Fibroblast of mammary gland (primary cell): ENCODE measurements around the gene ULK4.
"Not testable (repeated sequence)": the region's sequence is repeated elsewhere in the genome, so short reads cannot be mapped to it uniquely, and the experiment has no call there.

ENCODE experiments used
- DNase-seq: peaks from one replicate; pipeline ENCODE4 v3.0.0-alpha.2; 2010; ENCODE audit warnings: low read depth
- H3K4me3 ChIP-seq: 2 replicates; pipeline ENCODE4 v1.5.1; 2011; ENCODE audit warnings: low read depth, mild to moderate bottlenecking, low read length, moderate library complexity; ENCODE audit not compliant: control insufficient read depth
- TF ChIP-seq, protein P1 (sequence below): conservative IDR thresholded peaks from 2 replicates; pipeline ENCODE4 v1.5.1; 2011; ENCODE audit warnings: low read depth, low read length, inconsistent platforms; ENCODE audit not compliant: control insufficient read depth, insufficient read depth

Gene ULK4

DNA sequence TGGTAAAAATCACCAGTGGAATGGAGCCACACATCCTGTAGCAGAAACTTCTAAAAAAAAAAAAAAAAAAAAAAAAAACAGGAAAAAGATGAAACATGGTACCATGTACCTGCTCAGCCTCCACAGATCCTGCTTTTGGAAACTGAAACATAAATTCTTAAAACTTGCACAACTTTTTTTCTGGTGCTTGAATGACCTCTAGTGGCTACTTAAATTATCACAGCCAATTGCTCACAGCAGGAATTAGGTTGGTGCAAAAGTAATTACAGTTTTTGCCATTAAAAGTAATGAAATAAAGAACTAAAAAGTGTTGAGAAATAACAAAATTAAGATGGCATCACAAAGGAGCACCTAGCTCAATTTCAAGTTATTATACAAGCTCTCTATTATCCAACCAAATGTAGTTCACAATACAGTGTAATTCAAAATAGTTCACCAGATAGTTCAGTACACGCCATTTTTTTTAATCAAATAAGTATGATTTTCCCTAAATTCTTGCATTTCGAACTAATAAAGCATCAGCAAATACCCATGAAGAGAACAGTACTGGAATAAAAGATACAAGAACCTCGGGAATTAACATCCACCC is 80.6 kb downstream of the ULK4 start:
- TF ChIP-seq, protein P1, sequence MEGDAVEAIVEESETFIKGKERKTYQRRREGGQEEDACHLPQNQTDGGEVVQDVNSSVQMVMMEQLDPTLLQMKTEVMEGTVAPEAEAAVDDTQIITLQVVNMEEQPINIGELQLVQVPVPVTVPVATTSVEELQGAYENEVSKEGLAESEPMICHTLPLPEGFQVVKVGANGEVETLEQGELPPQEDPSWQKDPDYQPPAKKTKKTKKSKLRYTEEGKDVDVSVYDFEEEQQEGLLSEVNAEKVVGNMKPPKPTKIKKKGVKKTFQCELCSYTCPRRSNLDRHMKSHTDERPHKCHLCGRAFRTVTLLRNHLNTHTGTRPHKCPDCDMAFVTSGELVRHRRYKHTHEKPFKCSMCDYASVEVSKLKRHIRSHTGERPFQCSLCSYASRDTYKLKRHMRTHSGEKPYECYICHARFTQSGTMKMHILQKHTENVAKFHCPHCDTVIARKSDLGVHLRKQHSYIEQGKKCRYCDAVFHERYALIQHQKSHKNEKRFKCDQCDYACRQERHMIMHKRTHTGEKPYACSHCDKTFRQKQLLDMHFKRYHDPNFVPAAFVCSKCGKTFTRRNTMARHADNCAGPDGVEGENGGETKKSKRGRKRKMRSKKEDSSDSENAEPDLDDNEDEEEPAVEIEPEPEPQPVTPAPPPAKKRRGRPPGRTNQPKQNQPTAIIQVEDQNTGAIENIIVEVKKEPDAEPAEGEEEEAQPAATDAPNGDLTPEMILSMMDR = peak; percentile 58
- DNase-seq = peak; percentile 51

DNA sequence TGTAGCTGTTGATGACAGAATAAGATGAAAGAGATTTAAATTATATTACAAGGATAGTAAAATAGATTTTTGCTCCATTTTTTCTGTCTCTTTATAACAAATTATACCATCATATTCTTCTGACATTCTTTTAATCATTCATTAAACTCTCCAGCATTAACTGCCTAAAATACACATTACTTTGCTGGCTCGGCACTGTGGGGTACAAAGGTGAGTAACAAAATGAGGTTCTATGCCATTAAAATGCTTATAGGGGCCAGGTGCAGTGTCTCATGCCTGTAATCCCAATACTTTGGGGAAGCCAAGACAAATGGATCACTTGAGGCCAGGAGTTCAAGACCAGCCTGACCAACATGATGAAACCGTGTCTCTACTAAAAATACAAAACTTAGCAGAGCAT is 81.5 kb downstream of the ULK4 start:
- TF ChIP-seq, protein P1 = no peak
- no peak for DNase-seq
- H3K4me3 ChIP-seq = no peak overlapping the region

More for the DNA sequence above, 80.6 kb downstream of the ULK4 start:
- H3K4me3 ChIP-seq = no peak overlapping the region

DNA sequence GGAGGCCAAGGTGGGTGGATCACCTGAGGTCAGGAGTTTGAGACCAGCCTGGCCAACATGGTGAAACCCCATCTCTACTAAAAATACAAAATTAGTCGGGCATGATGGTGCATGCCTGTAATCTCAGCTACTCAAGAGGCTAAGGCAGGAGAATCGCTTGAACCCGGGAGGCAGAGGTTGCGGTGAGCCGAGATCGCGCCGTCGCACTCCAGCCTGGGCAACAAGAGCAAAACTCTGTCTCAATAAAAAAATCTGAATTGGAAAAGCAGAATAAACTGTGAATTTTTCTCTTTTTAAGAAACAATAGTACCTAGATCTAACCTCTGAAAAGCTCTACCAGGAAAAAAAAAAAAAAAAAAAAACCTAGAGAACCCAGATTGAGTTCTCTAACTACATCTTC is 84.2 kb downstream of the ULK4 start:
- not testable (repeated sequence) for H3K4me3 ChIP-seq, DNase-seq

DNA sequence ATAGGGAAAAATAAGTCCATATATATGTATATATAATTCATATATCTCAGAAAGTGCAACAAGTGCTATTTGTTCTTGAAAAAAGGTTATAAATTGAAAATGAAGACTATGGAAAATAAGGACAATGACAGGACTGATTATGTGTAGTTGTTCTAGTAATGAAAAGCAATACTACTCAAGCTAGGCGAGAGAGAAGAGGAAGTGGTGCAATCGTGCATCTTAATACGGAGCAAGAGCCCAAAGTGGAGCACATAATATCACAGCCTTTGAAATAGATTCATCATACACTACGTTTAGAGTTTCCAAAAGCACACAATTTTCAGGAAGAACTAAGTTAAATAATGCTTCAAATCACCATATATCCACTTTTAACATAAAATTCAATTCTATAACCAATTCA is 87.9 kb downstream of the ULK4 start:
- TF ChIP-seq, protein P1 = no peak
- no peak overlapping the region for H3K4me3 ChIP-seq
- DNase-seq = no peak

DNA sequence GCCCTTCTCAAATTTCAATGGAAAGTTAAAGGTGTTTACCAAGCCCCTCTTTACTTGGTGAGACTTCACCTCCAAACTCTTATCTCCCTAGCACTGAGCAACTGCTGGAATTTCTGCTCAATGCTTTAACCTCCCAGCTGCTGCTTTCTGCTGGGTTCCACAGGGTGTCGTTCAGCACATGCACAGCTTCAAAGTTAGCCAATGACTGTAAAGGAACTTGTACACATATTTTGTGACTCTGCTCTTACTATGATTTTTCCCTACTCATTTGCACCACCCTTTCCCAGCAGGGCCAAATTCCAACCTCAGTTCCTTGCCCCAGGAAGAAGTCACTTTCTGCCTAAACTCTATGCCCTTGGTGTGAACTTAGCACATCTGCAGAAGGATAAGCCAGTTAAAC is 89.7 kb downstream of the ULK4 start:
- DNase-seq = no peak
- H3K4me3 ChIP-seq = no peak overlapping the region

DNA sequence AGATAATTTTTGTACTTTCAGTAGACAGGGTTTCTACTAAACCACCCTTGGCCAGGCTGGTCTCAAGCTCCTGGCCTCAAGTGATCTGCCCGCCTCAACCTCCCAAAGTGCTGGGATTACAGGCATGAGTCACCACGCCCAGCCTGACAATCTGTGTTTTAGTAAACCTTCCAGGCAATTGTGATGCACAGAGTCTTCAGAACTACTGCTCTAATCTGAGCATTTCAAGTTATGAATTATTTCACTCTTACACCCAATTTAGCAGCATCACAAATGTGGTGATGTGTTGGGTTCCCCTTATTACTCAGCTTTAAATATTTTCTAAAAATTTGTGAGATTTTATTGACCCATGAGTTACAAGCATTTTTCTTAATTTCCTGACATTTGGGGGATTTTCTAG is 94.4 kb downstream of the ULK4 start:
- DNase-seq = no peak
- no peak overlapping the region for H3K4me3 ChIP-seq
- TF ChIP-seq, protein P1 = no peak

More for the DNA sequence above, 89.7 kb downstream of the ULK4 start:
- TF ChIP-seq, protein P1 = no peak

DNA sequence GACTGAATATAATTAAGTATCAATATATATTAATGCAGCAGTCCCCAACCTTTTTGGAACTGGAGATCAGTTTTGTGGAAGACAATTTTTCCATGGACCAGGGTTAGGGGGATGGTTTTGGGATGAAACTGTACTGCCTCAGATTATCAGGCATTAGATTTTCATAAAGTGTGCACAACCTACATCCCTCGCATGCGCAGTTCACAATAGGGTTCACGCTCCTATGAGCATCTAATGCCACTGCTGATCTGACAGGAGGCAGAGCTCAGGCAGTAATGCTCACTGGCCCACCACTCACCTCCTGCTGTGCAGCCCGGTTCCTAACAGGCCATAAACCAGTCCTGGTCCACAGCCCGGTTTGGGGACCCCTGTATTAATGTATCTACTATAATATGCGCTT is 95.6 kb downstream of the ULK4 start:
- no peak overlapping the region for H3K4me3 ChIP-seq
- DNase-seq = no peak
- TF ChIP-seq, protein P1 = no peak

DNA sequence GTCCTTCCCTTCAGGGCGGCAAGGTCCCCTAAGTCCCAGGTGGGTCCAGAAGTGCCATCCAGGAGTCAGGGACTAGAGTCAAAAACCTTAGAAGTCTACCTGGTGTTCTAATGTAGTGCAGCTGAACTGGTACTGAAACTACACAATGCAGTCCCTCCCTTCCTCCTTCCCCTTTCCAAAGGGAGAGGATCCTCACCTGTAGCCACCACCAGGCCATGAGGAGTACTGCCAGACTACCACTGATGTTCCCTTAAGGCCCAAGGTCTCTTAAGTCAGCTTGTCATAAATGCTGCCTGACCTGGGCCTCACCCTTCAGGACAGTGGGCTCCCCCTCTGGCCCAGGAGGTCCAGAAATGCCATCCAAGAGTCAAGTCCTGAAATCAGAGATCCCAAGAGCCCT is 98.9 kb downstream of the ULK4 start:
- H3K4me3 ChIP-seq = no peak overlapping the region
- DNase-seq = no peak
- TF ChIP-seq, protein P1 = peak; percentile 3

DNA sequence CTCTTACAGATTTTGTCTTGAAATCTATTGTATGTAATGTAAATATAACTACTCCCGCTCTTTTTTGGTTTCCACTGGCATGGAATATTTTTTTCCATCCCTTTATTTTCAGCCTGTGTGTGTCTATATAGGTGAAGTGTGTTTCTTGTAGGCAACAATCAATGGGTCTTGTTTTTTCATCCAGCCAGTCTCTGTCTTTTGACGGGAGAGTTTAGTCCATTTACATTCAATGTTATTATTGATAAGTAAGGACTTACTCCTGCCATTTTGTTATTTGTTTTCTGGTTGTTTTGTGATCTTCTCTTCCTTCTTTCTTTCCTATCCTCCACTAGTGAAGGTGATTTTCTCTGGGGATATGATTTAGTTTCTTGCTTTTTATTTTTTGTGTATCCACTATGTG is 101.4 kb downstream of the ULK4 start:
- not testable (repeated sequence) for DNase-seq, H3K4me3 ChIP-seq
